ENCODE results near the gene RGS6.

Gene RGS6

GRCh38 chr14:71960494-71961353, 28.5 kb downstream of the RGS6 start:
- ChIA-PET CTCF (no interaction called here), POLR2A (no interaction called here)
- no peaks in the 10 kb centered on the region for H3K36me3 ChIP-seq (ENCODE audit: control insufficient read depth in 4 of 4, insufficient read depth in 4 of 4, low read length in 3 of 4)
- no peak overlapping the region for H3K27ac ChIP-seq (ENCODE audit: insufficient read depth in 1 of 2, low read depth in 1 of 2, low read length in 2 of 2, poor library complexity in 1 of 2, severe bottlenecking in 2 of 2)
- H3K4me1 ChIP-seq (ENCODE audit: control extremely low read depth in 1 of 4, control insufficient read depth in 4 of 4, insufficient read depth in 4 of 4, low read length in 3 of 4), result no peaks in the 10 kb centered on the region
- DNase-seq, result no peak
- no peaks in the 10 kb centered on the region for H3K27me3 ChIP-seq (replicated peaks in 2 of 5; ENCODE audit: control insufficient read depth in 4 of 5, insufficient read depth in 5 of 5, low read length in 4 of 5)
- no peak overlapping the region for H3K4me3 ChIP-seq (ENCODE audit: control insufficient read depth in 1 of 7, extremely low read depth in 1 of 7, insufficient read depth in 4 of 7, low read depth in 2 of 7, low read length in 6 of 7)
- no peaks in the 10 kb centered on the region for H3K9me3 ChIP-seq (ENCODE audit: control extremely low read depth in 1 of 5, control insufficient read depth in 4 of 5, insufficient read depth in 2 of 5, low read depth in 1 of 5, low read length in 4 of 5)
- WGBS (ENCODE audit: insufficient coverage), result 98% methylated on average over 7 of the region's 8 CpGs

GRCh38 chr14:71961972-71962371, 29.7 kb downstream of the RGS6 start:
- Histone ChIP-seq H3K4me1 (ENCODE audit: control extremely low read depth in 1 of 4, control insufficient read depth in 4 of 4, insufficient read depth in 4 of 4, low read length in 3 of 4) (no peaks in the 10 kb centered on the region), H3K4me3 (ENCODE audit: control insufficient read depth in 1 of 7, extremely low read depth in 1 of 7, insufficient read depth in 4 of 7, low read depth in 2 of 7, low read length in 6 of 7) (no peak overlapping the region), H3K36me3 (ENCODE audit: control insufficient read depth in 4 of 4, insufficient read depth in 4 of 4, low read length in 3 of 4) (no peaks in the 10 kb centered on the region), H3K27ac (ENCODE audit: insufficient read depth in 1 of 2, low read depth in 1 of 2, low read length in 2 of 2, poor library complexity in 1 of 2, severe bottlenecking in 2 of 2) (no peak overlapping the region), H3K9me3 (ENCODE audit: control extremely low read depth in 1 of 5, control insufficient read depth in 4 of 5, insufficient read depth in 2 of 5, low read depth in 1 of 5, low read length in 4 of 5) (no peaks in the 10 kb centered on the region), H3K27me3 (replicated peaks in 2 of 5; ENCODE audit: control insufficient read depth in 4 of 5, insufficient read depth in 5 of 5, low read length in 4 of 5) (no peaks in the 10 kb centered on the region)
- no CpG with 5 or more reads among the region's 4 CpGs for WGBS (ENCODE audit: insufficient coverage)
- ChIA-PET POLR2A (no interaction called here), CTCF (no interaction called here)
- DNase-seq, result no peak

- DNase-seq, result no peak
- CTCF ChIA-PET, result no interaction called here
- no peaks in the 10 kb centered on the region for H3K36me3 ChIP-seq (ENCODE audit: control insufficient read depth in 4 of 4, insufficient read depth in 4 of 4, low read length in 3 of 4)
- no peaks in the 10 kb centered on the region for H3K4me1 ChIP-seq (ENCODE audit: control extremely low read depth in 1 of 4, control insufficient read depth in 4 of 4, insufficient read depth in 4 of 4, low read length in 3 of 4)
- no peak overlapping the region for H3K27ac ChIP-seq (ENCODE audit: insufficient read depth in 1 of 2, low read depth in 1 of 2, low read length in 2 of 2, poor library complexity in 1 of 2, severe bottlenecking in 2 of 2)
- no peaks in the 10 kb centered on the region for H3K9me3 ChIP-seq (ENCODE audit: control extremely low read depth in 1 of 5, control insufficient read depth in 4 of 5, insufficient read depth in 2 of 5, low read depth in 1 of 5, low read length in 4 of 5)
- H3K27me3 ChIP-seq (replicated peaks in 2 of 5; ENCODE audit: control insufficient read depth in 4 of 5, insufficient read depth in 5 of 5, low read length in 4 of 5), result no peaks in the 10 kb centered on the region
- WGBS (ENCODE audit: insufficient coverage), result 92% methylated on average over 6 of the region's 7 CpGs
- POLR2A ChIA-PET, result no interaction called here
- H3K4me3 ChIP-seq (ENCODE audit: control insufficient read depth in 1 of 7, extremely low read depth in 1 of 7, insufficient read depth in 4 of 7, low read depth in 2 of 7, low read length in 6 of 7), result no peak overlapping the region
Observed at GRCh38 chr14:71964716-71965115, 32.5 kb downstream of the RGS6 start.

GRCh38 chr14:71966528-71966927, 34.3 kb downstream of the RGS6 start:
- Histone ChIP-seq H3K27ac (ENCODE audit: insufficient read depth in 1 of 2, low read depth in 1 of 2, low read length in 2 of 2, poor library complexity in 1 of 2, severe bottlenecking in 2 of 2) (no peak overlapping the region), H3K4me1 (ENCODE audit: control extremely low read depth in 1 of 4, control insufficient read depth in 4 of 4, insufficient read depth in 4 of 4, low read length in 3 of 4) (no peaks in the 10 kb centered on the region), H3K9me3 (ENCODE audit: control extremely low read depth in 1 of 5, control insufficient read depth in 4 of 5, insufficient read depth in 2 of 5, low read depth in 1 of 5, low read length in 4 of 5) (no peaks in the 10 kb centered on the region), H3K27me3 (replicated peaks in 2 of 5; ENCODE audit: control insufficient read depth in 4 of 5, insufficient read depth in 5 of 5, low read length in 4 of 5) (no peaks in the 10 kb centered on the region), H3K4me3 (ENCODE audit: control insufficient read depth in 1 of 7, extremely low read depth in 1 of 7, insufficient read depth in 4 of 7, low read depth in 2 of 7, low read length in 6 of 7) (no peak overlapping the region), H3K36me3 (ENCODE audit: control insufficient read depth in 4 of 4, insufficient read depth in 4 of 4, low read length in 3 of 4) (no peaks in the 10 kb centered on the region)
- ChIA-PET POLR2A (no interaction called here), CTCF (no interaction called here)
- no peak for DNase-seq
- no CpG with 5 or more reads among the region's 2 CpGs for WGBS (ENCODE audit: insufficient coverage)

- POLR2A ChIA-PET, result no interaction called here
- CTCF ChIA-PET, result no interaction called here
- DNase-seq, result no peak
- H3K36me3 ChIP-seq (ENCODE audit: control insufficient read depth in 4 of 4, insufficient read depth in 4 of 4, low read length in 3 of 4), result no peaks in the 10 kb centered on the region
- no peak overlapping the region for H3K4me3 ChIP-seq (ENCODE audit: control insufficient read depth in 1 of 7, extremely low read depth in 1 of 7, insufficient read depth in 4 of 7, low read depth in 2 of 7, low read length in 6 of 7)
- H3K4me1 ChIP-seq (ENCODE audit: control extremely low read depth in 1 of 4, control insufficient read depth in 4 of 4, insufficient read depth in 4 of 4, low read length in 3 of 4), result no peaks in the 10 kb centered on the region
- no peaks in the 10 kb centered on the region for H3K9me3 ChIP-seq (ENCODE audit: control extremely low read depth in 1 of 5, control insufficient read depth in 4 of 5, insufficient read depth in 2 of 5, low read depth in 1 of 5, low read length in 4 of 5)
- H3K27me3 ChIP-seq (replicated peaks in 2 of 5; ENCODE audit: control insufficient read depth in 4 of 5, insufficient read depth in 5 of 5, low read length in 4 of 5), result no peaks in the 10 kb centered on the region
- WGBS (ENCODE audit: insufficient coverage), result no CpG with 5 or more reads among the region's 1 CpG
- no peak overlapping the region for H3K27ac ChIP-seq (ENCODE audit: insufficient read depth in 1 of 2, low read depth in 1 of 2, low read length in 2 of 2, poor library complexity in 1 of 2, severe bottlenecking in 2 of 2)
Observed at GRCh38 chr14:71967704-71968103, 35.5 kb downstream of the RGS6 start.

GRCh38 chr14:71970272-71970671, 38.0 kb downstream of the RGS6 start:
- no peak for DNase-seq
- WGBS (ENCODE audit: insufficient coverage), result 100% methylated on average over 2 of the region's 3 CpGs
- no peaks in the 10 kb centered on the region for H3K27me3 ChIP-seq (replicated peaks in 2 of 5; ENCODE audit: control insufficient read depth in 4 of 5, insufficient read depth in 5 of 5, low read length in 4 of 5)
- H3K9me3 ChIP-seq (ENCODE audit: control extremely low read depth in 1 of 5, control insufficient read depth in 4 of 5, insufficient read depth in 2 of 5, low read depth in 1 of 5, low read length in 4 of 5), result no peaks in the 10 kb centered on the region
- ChIA-PET CTCF (no interaction called here), POLR2A (no interaction called here)
- no peak overlapping the region for H3K27ac ChIP-seq (ENCODE audit: insufficient read depth in 1 of 2, low read depth in 1 of 2, low read length in 2 of 2, poor library complexity in 1 of 2, severe bottlenecking in 2 of 2)
- H3K36me3 ChIP-seq (ENCODE audit: control insufficient read depth in 4 of 4, insufficient read depth in 4 of 4, low read length in 3 of 4), result no peaks in the 10 kb centered on the region
- no peak overlapping the region for H3K4me3 ChIP-seq (ENCODE audit: control insufficient read depth in 1 of 7, extremely low read depth in 1 of 7, insufficient read depth in 4 of 7, low read depth in 2 of 7, low read length in 6 of 7)
- no peaks in the 10 kb centered on the region for H3K4me1 ChIP-seq (ENCODE audit: control extremely low read depth in 1 of 4, control insufficient read depth in 4 of 4, insufficient read depth in 4 of 4, low read length in 3 of 4)

- no peak for DNase-seq
- POLR2A ChIA-PET, result no interaction called here
- no peaks in the 10 kb centered on the region for H3K4me1 ChIP-seq (ENCODE audit: control extremely low read depth in 1 of 4, control insufficient read depth in 4 of 4, insufficient read depth in 4 of 4, low read length in 3 of 4)
- H3K36me3 ChIP-seq (ENCODE audit: control insufficient read depth in 4 of 4, insufficient read depth in 4 of 4, low read length in 3 of 4), result no peaks in the 10 kb centered on the region
- peaks cover 0 to 2% (median 0%) of the 10 kb centered on the region in 5 experiments for H3K9me3 ChIP-seq (ENCODE audit: control extremely low read depth in 1 of 5, control insufficient read depth in 4 of 5, insufficient read depth in 2 of 5, low read depth in 1 of 5, low read length in 4 of 5)
- H3K4me3 ChIP-seq (ENCODE audit: control insufficient read depth in 1 of 7, extremely low read depth in 1 of 7, insufficient read depth in 4 of 7, low read depth in 2 of 7, low read length in 6 of 7), result no peak overlapping the region
- 92% methylated on average over 2 of the region's 3 CpGs for WGBS (ENCODE audit: insufficient coverage)
- no peaks in the 10 kb centered on the region for H3K27me3 ChIP-seq (replicated peaks in 2 of 5; ENCODE audit: control insufficient read depth in 4 of 5, insufficient read depth in 5 of 5, low read length in 4 of 5)
- no peak overlapping the region for H3K27ac ChIP-seq (ENCODE audit: insufficient read depth in 1 of 2, low read depth in 1 of 2, low read length in 2 of 2, poor library complexity in 1 of 2, severe bottlenecking in 2 of 2)
- CTCF ChIA-PET, result interaction anchor here (0.9 kb wide), 1 partner anchor 10 kb away, joined by 3 read pairs; no protein-coding TSS in a partner anchor
Observed at GRCh38 chr14:71985538-71986189, 53.4 kb downstream of the RGS6 start.
